Measurements from ENCODE around the gene TUNAR.

Gene TUNAR

GRCh38 chr14:95850429-95850828, 26.2 kb upstream of the TUNAR start:
- no peak for DNase-seq (ENCODE audit: low read depth)
- no peak overlapping the region for H3K4me3 ChIP-seq (ENCODE audit: low read length)
- TF ChIP-seq CTCF (conservative IDR thresholded peaks at IDR 0.05; ENCODE audit: low read depth, low read length), result no peak

- DNase-seq (ENCODE audit: low read depth), result no peak
- no peak overlapping the region for H3K4me3 ChIP-seq (ENCODE audit: low read length)
- TF ChIP-seq CTCF (conservative IDR thresholded peaks at IDR 0.05; ENCODE audit: low read depth, low read length), result no peak
These were observed 21.0 kb upstream of the TUNAR start for GRCh38 chr14:95855606-95856005.

- H3K4me3 ChIP-seq (ENCODE audit: low read length), result no peak overlapping the region
- no peak for DNase-seq (ENCODE audit: low read depth)
- TF ChIP-seq CTCF (conservative IDR thresholded peaks at IDR 0.05; ENCODE audit: low read depth, low read length), result no peak
These were observed 19.4 kb upstream of the TUNAR start for GRCh38 chr14:95857275-95857674.

GRCh38 chr14:95858893-95859292, 17.7 kb upstream of the TUNAR start:
- DNase-seq (ENCODE audit: low read depth), result no peak
- no peak for TF ChIP-seq CTCF (conservative IDR thresholded peaks at IDR 0.05; ENCODE audit: low read depth, low read length)
- H3K4me3 ChIP-seq (ENCODE audit: low read length), result no peak overlapping the region

GRCh38 chr14:95862243-95862642, 14.4 kb upstream of the TUNAR start:
- no peak for DNase-seq (ENCODE audit: low read depth)
- H3K4me3 ChIP-seq (ENCODE audit: low read length), result no peak overlapping the region
- TF ChIP-seq CTCF (conservative IDR thresholded peaks at IDR 0.05; ENCODE audit: low read depth, low read length), result no peak

- no peak overlapping the region for H3K4me3 ChIP-seq (ENCODE audit: low read length)
- no peak for DNase-seq (ENCODE audit: low read depth)
- TF ChIP-seq CTCF (conservative IDR thresholded peaks at IDR 0.05; ENCODE audit: low read depth, low read length), result no peak
These were observed 13.3 kb upstream of the TUNAR start for GRCh38 chr14:95863295-95863694.

GRCh38 chr14:95869776-95870175, 6.9 kb upstream of the TUNAR start:
- no peak for DNase-seq (ENCODE audit: low read depth)
- H3K4me3 ChIP-seq (ENCODE audit: low read length), result no peak overlapping the region
- TF ChIP-seq CTCF (conservative IDR thresholded peaks at IDR 0.05; ENCODE audit: low read depth, low read length), result no peak
